NCI-H446 treated with DMSO at 0.1 percent for 48 hours (cell line): ENCODE results near the gene NPFF.
"Not testable (repeated sequence)": the region's sequence is repeated elsewhere in the genome, so short reads cannot be mapped to it uniquely, and the experiment has no call there.

ENCODE experiments used
- DNase-seq: peaks from one replicate; lab custom pipeline; 2025; lab: John Stamatoyannopoulos, UW

The NPFF gene, protein sequence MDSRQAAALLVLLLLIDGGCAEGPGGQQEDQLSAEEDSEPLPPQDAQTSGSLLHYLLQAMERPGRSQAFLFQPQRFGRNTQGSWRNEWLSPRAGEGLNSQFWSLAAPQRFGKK

DNA sequence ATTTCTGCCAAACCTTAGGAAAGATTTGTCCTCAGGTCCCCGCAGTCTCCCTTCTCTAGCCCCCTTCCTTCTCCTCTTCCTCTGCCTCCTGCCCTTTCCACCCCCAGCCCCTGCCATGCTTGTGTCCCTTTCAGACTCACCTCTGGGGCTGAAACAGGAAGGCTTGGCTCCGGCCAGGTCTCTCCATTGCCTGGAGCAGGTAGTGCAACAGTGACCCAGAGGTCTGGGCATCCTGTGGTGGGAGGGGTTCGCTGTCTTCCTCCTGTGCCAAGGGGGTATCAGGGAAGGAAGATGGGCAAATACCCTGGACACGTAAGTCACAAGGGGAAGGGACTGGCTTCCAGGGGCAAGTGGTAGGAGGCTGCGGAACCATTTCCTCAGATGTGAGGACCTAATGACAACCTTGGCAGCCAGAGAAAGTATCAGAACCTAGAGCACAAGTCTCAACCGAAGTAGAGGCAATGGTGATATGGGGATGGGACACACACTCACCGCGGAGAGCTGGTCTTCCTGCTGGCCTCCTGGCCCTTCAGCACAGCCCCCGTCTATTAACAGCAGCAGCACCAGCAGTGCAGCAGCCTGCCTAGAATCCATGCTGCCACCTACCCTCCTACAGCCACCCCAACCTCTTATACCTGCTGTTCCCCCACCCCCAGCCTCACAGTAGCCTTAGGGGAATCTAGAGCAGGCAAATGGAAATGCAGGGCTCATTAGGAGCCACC, at the start of gene NPFF:
Gene NPFF, minus strand, starts transcription at position 604 of the 722 bp plus-strand sequence. Its CDS starts 10 bp downstream, at position 594.
- DNase-seq = no peak

DNA sequence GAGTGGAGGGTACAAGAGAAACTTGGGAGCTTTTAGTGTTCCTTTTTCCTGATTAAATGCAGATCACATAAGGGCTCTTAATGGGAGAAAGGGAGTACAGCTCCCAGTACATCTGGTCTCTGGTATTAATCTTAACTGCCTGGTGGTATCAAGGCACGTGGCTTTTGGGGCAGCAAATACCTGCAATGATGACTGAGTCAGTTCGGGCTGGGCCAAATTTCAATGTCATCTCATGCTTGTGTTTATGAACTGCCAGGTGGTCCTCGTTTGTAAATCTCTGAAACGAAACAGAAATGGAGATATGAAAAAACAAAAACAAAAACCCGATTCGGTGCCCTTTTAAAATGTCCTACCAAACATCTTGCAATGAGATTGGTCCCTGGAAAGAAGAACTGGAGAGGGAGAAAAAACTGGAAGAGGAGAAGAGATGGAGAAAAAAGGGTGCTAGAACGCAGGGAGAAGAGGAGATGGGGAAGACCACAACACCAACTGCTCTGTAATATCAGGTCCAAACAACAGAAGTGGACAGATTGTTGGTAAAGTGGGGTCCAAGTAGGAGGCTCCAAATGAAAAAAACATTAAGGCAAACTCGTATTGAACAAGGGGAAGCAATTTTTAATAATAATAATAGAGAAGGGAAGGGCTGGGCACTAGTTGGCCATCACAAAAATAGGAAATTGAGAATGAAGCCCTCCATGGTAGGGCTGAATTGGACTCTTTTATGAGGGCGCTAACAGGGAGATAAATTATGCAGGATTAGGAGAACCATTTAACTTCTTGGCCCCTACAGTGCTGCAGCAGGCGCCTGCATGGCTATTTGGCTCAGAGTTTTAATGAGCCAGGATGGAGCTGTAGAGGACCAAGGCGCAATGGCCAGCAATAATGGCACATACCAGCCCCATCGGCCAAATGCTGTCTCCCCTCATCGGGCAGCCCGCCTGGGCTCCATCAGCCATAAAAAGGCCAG, 45.4 kb upstream of the NPFF start:
- DNase-seq = peak; percentile 80

DNA sequence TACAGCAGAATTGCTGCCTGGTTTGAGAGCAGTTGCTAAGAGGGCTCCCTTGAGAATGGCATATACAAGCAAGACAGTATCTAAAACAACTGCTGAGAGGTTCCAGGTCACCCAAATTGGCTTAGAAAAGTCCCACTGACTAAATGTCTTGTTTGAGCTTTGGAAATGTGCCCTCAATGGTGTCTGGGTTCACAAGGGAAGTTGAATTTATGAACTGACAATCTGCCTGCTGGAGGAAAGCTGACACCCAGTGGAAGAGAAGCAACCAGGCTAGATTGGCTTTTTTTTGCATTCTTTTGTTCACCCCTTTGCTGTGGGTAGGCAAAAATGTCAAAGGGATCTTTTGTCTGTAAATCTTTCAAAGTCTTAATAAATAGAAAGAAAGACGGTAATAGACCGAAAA, 44.6 kb upstream of the NPFF start:
- DNase-seq = peak; percentile 92

DNA sequence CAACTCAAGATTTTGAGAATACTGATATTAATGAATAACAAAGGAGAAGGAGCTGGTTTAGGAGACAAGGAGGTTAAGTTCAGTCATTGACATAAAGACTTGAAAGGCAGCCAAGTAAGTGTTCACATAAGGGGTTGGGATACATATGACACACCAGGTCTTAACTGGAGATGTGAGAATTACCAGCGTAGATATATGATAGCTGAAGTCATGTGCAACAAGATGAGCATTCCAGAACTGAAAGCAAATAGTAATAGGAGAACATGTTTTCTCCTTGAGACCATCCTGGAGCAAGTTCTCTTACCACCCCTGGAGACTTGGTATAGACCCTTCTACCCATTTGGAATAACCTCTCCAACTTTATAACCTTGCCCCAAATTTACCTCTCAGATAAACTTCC, 43.3 kb upstream of the NPFF start:
- no peak for DNase-seq

DNA sequence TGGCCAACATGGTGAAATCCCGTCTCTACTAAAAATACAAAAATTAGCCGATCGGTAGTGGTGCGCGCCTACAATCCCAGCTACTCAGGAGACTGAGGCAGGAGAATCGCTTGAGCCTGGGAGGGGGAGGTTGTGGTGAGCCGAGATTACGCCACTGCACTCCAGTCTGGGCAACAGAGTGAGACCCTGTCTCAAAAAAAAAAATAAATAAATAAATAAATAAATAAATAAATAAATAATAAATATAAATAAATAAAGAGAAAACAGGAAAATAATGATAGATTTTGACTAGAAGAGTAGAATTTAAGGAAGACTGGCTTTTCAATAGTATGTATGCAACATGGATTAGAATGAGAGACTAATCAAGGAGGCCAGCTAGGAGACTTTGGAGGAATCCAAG, 42.8 kb upstream of the NPFF start:
- not testable (repeated sequence) for DNase-seq

GRCh38 chr12:53548354-53548753, 41.1 kb upstream of the NPFF start:
- not testable (repeated sequence) for DNase-seq

- peak; percentile 52 for DNase-seq
Observed at GRCh38 chr12:53543539-53543938, 36.3 kb upstream of the NPFF start.

DNA sequence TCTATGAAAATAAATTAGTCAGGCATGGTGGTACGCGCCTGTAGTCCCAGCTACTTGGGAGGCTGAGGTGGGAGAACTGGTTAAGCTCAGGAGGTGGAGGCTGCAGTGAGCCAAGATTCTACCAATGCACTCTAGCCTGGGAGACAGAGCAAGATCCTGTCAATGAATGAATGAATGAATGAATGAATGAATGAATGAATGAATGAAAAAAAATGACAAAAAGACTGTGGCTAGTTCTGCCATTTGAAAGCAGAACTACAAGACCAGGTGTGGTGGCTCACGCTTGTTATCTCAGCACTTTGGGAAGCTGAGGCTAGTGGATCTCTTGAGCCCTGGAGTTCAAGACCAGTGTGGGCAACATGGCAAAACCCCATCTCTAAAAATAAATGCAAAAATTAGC, 32.2 kb upstream of the NPFF start:
- no peak for DNase-seq

DNA sequence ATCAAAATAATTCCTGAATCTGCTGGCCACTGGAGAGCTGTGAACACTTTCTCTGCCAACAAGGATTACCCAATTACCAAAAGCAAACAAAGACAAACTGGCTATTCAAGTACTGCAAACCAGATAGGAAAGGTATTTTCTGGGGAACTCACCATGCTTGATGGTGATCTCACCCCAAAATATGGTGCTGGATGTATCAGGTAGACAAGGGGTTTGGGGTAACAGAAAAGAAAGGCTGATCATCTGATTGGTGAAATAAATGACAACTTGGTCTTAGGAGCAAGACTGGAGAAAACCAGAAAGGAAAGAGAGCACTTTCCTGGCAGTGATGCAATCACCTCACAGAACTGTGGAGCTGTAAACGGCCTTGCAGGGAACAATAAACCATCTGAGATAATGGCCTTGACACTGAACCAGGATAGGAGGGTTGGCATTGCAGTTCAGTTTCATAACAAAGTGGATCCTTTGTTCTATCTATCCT, 31.0 kb upstream of the NPFF start:
- DNase-seq = peak; percentile 24

- no peak for DNase-seq
Observed at GRCh38 chr12:53536962-53537361, 29.7 kb upstream of the NPFF start.

DNA sequence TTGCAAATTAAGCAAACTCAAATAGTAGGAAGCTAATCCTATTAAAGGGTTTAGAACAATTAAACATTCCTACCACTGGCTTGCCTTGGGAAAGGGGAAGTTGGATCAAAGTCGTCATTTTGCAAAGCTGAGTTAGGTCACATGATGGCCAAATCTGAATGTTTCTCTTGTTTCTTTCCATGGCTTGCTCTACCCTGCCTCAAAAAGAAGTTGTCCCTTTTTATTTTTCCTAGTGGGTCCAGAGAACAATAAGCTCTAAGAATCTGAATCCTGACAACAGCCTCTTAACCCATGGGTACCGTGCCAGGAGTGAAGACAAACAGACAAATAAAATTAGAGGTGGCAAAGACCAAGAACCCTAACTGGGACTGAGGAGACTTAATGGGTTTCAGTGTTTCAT, 26.2 kb upstream of the NPFF start:
- no peak for DNase-seq

DNA sequence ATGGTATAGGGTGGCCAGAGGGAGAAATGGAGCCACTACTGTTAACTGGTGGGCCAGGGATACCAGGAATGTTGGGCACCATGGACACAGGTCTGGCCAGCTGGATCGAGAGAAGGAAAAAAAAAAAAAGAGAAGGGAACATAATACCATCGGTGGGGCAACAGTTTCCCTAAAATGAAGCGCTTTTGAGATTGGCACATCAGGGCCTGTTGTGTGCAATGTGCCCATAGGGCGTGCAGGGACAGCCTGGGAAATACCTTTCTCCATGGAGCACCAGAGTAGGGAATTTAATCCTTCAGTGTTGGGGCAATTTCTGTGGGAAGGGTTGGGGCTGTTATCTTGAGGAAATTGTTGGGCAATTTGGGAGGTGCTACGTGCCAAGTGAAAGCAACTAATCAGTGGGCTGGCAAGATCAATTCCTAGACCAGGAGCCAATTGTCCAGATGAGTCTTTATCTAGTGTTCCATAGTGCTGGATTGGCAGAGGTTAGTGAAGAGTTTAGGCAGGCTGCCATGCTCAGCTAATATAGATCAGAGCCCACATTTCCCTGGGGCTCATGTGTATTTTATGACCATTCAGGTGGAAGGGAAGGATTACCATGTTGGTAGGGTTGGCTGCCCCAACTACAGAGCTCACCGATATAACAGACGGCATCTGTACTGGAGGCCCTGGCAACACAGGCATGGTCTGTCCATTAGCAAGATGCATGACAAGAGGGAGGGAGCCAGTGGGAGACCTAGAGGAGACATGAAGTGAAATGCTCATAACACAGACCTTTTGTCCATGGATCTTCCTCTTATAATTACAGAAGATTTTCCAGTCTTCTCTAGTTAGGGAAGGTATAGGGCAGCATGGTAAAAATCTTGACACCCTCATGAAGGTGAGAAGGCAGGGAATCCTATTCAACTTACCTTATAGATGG, 25.5 kb upstream of the NPFF start:
- peak; percentile 99 for DNase-seq

DNA sequence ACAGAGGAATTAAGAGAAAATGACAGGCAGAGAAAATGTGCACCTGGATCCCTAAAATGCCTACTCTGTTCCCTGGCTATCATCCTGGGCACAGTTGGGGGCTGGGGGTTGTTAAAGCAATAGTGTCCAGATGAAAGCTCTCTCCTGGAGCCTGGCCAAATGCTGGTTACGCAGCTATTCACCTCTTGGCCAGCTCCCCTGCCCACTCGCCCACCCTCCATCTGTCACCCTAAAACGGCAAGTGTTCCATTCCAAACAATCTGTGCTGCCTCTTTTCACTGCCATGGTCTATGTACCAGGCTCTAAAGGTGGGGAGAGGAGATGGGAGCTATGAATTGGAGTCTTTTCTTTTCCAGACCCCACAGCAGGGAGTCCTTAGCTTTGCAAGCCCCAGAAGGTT, 24.7 kb upstream of the NPFF start:
- peak; percentile 91 for DNase-seq

- no peak for DNase-seq
Observed at GRCh38 chr12:53530920-53531319, 23.6 kb upstream of the NPFF start.

DNA sequence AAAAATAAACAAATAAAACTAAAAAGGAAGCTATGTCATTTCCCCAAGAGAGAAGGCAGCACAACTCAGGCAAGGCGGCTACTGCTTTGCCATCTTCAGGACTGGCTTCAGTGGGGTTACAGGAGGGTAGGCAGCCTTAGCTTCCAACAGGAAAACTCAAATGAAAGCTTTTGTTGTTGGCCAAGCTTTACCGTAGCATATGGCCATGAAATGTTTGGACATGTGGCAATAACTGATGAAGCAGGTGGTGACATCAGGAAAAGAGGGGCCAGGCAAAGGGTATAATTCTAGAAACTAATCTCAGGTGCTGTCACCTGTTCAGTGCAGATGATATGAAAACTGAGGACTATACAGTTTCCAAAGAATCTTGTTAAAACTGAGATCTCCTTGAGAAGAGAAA, 22.8 kb upstream of the NPFF start:
- DNase-seq = peak; percentile 32

DNA sequence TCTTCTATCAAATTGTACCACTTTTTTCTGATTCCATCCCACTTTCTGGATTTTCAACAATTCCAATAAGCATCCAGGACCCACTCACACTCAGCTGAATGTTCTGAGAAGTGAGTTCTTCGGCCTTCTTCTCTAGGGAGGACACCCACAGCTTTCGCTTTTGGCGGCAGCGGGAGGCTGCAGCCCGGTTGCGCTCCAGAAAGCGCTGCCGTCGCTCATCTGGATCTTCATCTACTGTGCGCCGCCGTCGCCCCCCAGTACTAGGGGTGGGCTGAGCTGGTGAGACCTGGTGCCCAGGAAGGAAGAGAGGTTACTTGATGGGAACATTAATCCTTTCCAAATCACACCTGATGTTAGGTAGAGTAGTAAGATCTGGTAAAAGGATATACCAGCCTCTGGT, 17.2 kb upstream of the NPFF start:
- DNase-seq = no peak

- DNase-seq = no peak
Observed at GRCh38 chr12:53523131-53523530, 15.8 kb upstream of the NPFF start.

DNA sequence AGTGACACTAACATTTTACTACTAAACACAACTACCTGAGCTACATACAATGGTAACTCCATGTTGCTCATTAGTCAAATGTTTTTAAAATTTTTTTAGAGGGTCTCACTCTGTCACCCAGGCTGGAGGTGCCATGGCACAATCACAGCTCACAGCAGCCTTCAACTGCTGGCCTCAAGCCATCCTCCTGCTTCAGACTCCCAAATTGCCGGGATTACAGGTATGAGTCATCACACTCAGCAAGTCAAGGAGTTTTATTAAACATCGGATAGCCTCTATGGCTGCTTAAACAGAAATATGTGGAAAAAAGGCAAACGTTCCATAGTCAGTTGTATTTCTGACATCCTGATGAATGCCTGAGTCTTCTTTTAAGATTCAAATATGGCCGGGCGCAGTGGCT, 11.1 kb upstream of the NPFF start:
- DNase-seq = no peak

DNA sequence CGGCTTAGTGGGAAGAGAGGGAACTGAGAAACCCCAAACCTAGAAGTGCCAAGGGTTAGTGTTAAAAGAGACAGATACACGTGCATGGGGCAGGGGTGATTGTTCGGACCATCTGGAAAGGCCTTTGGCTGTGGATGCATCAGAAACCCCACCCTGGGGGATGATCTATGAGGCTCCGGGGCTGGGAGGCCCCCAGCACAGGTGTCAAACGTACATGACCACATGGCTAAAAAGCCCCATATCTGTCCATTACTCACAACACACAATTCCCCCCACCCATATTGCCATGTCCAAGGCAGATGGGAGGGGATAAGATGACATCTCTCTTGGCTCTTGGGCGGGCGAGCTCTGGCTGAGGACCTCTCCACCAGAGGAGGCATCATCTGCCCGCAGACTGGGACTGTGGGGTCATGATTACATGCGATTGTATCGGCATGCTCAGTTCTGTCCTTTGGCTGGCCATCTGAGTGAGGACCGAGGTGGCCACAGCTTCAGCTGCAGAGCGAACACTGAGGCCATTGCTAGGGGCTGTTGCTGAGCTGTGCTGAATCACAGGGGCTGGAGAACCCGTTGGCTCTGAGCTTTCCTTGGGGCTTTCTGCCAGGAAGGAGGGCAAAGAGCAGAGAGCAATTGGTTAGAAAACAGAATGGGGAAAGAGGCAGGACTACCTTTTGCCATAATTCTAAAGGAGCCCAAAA, 9.6 kb upstream of the NPFF start:
- no peak for DNase-seq

DNA sequence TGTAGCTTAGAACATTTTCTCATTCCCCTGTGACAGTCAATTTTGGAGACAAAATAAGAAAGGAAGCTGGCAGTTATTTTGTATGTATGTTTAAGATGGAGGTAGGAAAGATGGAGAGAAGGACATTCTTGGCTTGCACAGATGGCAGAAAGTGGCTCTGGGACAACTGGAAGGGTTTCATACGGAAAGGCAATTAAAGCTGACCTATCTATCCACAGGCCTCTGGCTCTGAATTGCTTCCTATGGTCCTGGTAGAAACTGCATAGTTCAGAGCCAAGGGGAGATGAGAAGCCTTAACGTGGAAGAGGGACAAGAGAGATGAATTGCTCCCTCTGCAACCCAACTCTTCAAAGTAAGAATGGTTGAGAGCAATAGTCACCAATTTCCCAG, 8.0 kb upstream of the NPFF start:
- DNase-seq = no peak
